ENCODE data around the gene ITIH4.

- TF ChIP-seq CTCF (conservative IDR thresholded peaks at IDR 0.05 in 1 of 2, IDR thresholded peaks at IDR 0.05 in 1 of 2; ENCODE audit: extremely low read depth in 1 of 2, insufficient read depth in 1 of 2, low read depth in 1 of 2, low read length in 2 of 2) (no peak), EZH2 (IDR thresholded peaks at IDR 0.05; ENCODE audit: borderline replicate concordance, low read length) (no peak)
These were observed 11.5 kb upstream of the ITIH4 start for GRCh38 chr3:52841981-52842340.
